ENCODE measurements around the gene ACTL6B. TPM values are rescaled to one million over a fixed set of nuclear protein-coding genes. Genes with fewer than 3 reads are reported as not detected.

The ACTL6B gene
- total RNA-seq, 1 donor from 2014 or later = 3.1 TPM

GRCh38 chr7:100681491-100682227 is 25.4 kb upstream of the ACTL6B start:
- Mint-ChIP-seq H3K36me3 (ENCODE audit: low read depth) (peaks cover 8% of the 10 kb centered on the region), H3K27ac (ENCODE audit: unreplicated experiment) (no peak overlapping the region), H3K4me1 (peaks cover 5% of the 10 kb centered on the region), H3K9me3 (no peaks in the 10 kb centered on the region), H3K27me3 (ENCODE audit: low read depth) (no peaks in the 10 kb centered on the region), H3K4me3 (peak overlapping the region; percentile 44)
- DNase-seq (ENCODE audit: low read depth, low spot score) = no peak
- TF ChIP-seq CTCF (conservative IDR thresholded peaks at IDR 0.05) = no peak

- Mint-ChIP-seq H3K4me1 (peaks cover 9% of the 10 kb centered on the region), H3K9me3 (no peaks in the 10 kb centered on the region), H3K27ac (ENCODE audit: unreplicated experiment) (no peak overlapping the region), H3K27me3 (ENCODE audit: low read depth) (no peaks in the 10 kb centered on the region), H3K4me3 (peak overlapping the region; percentile 73), H3K36me3 (ENCODE audit: low read depth) (peaks cover 8% of the 10 kb centered on the region)
- no peak for TF ChIP-seq CTCF (conservative IDR thresholded peaks at IDR 0.05)
- no peak for DNase-seq (ENCODE audit: low read depth, low spot score)
Observed at GRCh38 chr7:100680576-100681271, 24.5 kb upstream of the ACTL6B start.

GRCh38 chr7:100679927-100680575 is 23.8 kb upstream of the ACTL6B start:
- Mint-ChIP-seq H3K27me3 (ENCODE audit: low read depth) (no peaks in the 10 kb centered on the region), H3K9me3 (no peaks in the 10 kb centered on the region), H3K27ac (ENCODE audit: unreplicated experiment) (no peak overlapping the region), H3K4me3 (peak overlapping the region; percentile 73), H3K4me1 (peaks cover 9% of the 10 kb centered on the region), H3K36me3 (ENCODE audit: low read depth) (peaks cover 8% of the 10 kb centered on the region)
- DNase-seq (ENCODE audit: low read depth, low spot score) = no peak
- TF ChIP-seq CTCF (conservative IDR thresholded peaks at IDR 0.05) = no peak

- no peak overlapping the region for H3K27ac Mint-ChIP-seq (ENCODE audit: unreplicated experiment)
- peaks cover 8% of the 10 kb centered on the region for H3K36me3 Mint-ChIP-seq (ENCODE audit: low read depth)
- no peaks in the 10 kb centered on the region for H3K9me3 Mint-ChIP-seq
- DNase-seq (ENCODE audit: low read depth, low spot score) = no peak
- no peaks in the 10 kb centered on the region for H3K27me3 Mint-ChIP-seq (ENCODE audit: low read depth)
- TF ChIP-seq CTCF (conservative IDR thresholded peaks at IDR 0.05) = no peak
- H3K4me3 Mint-ChIP-seq = peak overlapping the region; percentile 34
- H3K4me1 Mint-ChIP-seq = peaks cover 9% of the 10 kb centered on the region
Observed at GRCh38 chr7:100679129-100679926, 23.1 kb upstream of the ACTL6B start.
